GM21367 (cell line): ENCODE data around the gene TTC31.

Source experiments
- ATAC-seq: cut with Tn5 transposase; IDR thresholded peaks from one replicate; pipeline ENCODE4 v1.9.1; 2021; ENCODE audit not compliant: unreplicated experiment

TTC31 gene

GRCh38 chr2:74503506-74504475, 20.9 kb downstream of the TTC31 start:
- no peak for ATAC-seq

DNA sequence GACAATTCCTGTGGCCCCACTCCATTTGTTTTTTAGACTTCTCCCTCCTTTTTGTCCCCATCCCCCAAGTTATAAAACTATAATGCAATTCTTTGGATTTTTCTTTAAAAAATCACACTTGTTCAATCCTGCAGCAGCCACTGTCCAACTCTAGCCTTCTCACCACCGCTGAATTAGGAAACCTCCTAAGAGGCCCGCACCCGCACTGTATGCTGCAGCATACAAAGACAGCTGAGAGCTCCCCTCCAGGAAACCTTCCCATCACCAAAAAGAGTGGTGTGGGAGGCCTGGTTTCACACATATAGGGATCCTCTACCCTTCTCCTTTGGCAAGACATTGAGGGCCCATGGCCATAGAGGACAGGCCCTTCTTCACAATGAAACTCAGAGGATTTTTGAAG, 21.7 kb downstream of the TTC31 start:
- no peak for ATAC-seq

- ATAC-seq = no peak
Observed at GRCh38 chr2:74505448-74506246, 22.8 kb downstream of the TTC31 start.

- peak; percentile 88 for ATAC-seq
Observed at GRCh38 chr2:74507145-74507925, 24.5 kb downstream of the TTC31 start, which contains the start of gene PCGF1. Gene PCGF1, minus strand, starts transcription at chr2:74507695. Its CDS starts 27 bp downstream, at chr2:74507668.

GRCh38 chr2:74507926-74508520, 25.1 kb downstream of the TTC31 start:
- peak; percentile 5 for ATAC-seq

DNA sequence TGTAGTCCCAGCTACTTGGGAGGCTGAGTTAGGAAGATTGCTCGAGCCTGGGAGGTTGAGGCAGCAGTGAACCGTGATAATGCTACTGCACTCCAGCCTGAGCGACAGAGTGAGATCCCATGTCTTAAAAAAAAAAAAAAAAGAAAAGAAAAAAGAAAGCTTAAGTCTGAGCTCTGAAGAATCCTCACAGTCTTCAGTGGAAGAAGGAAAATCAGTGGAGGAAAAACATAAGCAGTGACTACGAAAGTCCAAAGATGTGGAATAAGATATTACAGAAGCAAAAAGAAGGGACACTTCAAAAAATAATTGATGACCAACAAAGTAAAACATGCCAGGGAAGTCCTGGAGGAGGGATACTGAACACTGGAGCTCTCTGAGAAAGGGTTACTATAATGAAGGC, 27.4 kb downstream of the TTC31 start:
- ATAC-seq = no peak

DNA sequence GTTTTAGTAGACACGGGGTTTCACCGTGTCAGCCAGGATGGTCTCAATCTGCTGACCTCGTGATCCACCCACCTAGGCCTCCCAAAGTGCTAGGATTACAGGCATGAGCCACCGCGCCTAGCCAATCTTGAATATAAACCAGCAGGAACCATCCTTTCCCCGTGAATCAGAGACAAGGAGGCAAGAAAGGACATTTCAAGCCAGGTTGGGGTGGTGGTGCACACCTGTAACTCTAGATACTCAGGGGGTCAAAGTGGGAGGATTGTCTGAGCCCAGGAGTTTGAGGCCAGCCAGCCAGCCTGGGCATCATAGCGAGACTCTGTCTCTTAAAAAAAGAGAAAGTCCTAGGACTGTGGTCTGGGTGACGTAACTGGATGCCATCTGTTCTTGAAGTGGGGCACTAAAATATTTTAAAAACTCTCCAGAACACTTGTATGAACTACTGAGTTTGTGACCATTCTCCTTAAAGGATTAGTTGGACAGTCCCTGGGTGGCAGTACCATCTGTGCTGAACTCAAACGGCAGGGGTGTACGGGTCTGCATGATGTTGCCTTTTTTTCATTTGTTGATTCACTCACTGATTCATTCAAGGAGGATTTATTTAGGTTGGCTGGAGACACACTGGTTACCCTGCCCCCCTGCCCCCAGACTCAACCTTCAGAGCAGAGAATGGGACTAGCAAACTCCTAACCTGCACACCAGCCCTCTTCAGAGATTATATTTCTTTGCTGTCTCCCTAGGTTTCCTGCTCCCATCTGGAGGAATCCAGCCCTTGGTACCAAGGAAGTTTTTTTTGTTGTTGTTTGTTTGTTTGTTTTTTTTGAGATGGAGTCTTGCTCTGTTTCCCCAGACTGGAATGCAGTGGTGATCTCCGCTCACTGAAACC, 28.5 kb downstream of the TTC31 start:
- ATAC-seq = no peak

- ATAC-seq = no peak
Observed at GRCh38 chr2:74512744-74513604, 30.1 kb downstream of the TTC31 start.

DNA sequence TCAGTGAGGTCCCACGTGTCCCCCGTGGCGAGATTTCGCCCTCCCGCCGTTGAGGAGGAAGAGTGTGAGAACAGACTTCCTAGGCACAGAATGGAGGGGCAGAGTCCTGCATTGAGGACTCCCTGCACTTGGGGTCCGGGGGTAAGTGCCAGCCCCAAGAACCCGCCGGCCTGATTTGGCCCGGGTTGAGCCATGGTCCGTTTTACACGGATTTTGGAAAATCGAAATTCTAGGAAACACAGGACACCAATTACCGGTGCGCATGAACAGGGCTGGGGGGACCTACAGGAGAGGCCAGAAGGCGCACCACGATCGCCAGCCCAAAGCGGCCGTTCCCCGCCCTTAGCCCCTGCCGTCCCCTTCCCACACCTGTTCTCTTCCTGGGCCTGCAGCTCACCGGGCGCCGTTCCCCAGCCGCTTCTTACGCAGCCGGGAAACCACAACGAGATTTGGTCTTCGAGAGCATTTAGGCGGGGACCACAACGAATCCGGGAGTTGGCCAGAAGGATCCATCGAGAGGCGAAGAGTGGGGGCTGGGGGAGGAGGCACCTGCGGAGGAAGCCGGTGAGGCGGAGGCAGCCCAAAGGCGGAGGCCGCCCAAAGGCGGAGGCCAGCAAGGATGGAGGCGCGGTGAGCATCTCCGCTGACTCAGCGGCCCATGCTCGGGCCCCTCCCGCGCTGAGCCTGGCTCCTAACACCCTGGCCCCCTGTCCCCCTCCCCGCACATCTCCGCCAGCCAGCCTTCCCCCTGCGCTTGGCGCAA, 30.9 kb downstream of the TTC31 start:
- no peak for ATAC-seq

DNA sequence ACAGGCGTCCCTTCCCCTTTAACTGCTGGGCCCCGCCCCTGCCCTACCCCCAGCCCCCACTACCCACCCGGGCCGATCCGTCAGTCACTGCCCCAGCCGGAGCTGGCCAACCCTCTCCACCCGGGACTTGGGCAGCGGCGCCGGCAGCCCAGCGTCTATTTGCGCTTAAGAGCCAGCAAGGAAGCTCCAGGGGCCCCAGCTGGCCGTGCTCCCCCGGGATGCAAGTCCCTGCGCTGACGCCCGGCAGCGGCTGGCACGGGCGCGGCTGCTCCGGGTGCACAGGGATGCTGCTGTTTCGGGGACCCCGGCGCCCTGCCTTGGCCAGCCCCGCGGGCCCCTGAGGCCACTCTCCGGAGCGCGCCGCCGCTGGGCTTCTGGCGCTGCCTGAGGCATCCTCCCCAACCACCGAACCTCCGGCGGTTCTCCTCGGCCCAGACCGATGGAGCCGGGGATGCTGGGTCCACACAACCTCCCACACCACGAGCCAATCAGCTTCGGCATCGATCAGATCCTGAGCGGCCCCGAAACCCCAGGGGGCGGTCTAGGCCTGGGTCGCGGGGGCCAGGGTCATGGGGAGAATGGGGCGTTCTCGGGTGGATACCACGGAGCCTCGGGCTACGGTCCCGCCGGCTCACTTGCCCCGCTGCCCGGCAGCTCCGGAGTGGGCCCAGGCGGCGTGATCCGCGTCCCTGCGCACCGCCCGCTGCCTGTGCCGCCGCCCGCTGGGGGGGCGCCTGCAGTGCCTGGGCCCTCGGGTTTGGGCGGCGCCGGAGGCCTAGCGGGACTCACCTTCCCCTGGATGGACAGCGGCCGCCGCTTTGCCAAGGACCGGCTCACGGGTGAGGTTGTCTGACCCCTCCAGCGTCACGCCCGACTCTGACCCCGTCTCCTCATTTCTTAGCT, 31.7 kb downstream of the TTC31 start, which contains the start of gene TLX2:
Gene TLX2 (plus strand): TSS at position 83 of the 903 bp plus-strand sequence. CDS start 357 bp downstream, at position 440.
- ATAC-seq = no peak

DNA sequence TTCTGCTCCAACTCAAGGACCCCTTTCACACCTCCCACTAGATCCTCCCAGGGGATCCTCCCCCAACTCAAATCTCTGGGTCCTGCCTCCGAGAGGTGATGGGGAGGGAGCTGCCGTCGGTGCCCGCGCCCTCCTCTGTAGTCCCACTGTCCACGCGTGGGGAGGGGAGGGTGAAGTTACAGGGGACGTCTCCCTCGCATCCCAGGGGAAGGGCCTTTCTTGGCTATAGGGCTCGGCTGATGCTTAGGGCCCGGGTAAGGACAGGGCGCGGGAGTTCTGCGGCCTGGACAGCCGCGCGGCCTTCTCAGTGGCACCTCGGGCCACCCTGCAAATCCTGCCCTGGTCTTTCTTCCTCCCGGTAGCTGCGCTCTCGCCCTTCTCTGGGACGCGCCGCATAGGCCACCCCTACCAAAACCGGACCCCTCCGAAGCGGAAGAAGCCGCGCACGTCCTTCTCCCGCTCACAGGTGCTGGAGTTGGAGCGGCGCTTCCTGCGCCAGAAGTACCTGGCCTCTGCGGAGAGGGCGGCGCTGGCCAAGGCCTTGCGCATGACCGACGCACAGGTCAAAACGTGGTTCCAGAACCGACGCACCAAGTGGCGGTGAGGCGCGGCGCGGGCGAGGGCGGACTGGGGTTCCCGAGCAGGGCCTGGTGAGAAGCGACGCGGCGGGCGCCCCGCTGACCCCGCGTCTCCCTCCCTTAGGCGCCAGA, 32.5 kb downstream of the TTC31 start:
- ATAC-seq = no peak

DNA sequence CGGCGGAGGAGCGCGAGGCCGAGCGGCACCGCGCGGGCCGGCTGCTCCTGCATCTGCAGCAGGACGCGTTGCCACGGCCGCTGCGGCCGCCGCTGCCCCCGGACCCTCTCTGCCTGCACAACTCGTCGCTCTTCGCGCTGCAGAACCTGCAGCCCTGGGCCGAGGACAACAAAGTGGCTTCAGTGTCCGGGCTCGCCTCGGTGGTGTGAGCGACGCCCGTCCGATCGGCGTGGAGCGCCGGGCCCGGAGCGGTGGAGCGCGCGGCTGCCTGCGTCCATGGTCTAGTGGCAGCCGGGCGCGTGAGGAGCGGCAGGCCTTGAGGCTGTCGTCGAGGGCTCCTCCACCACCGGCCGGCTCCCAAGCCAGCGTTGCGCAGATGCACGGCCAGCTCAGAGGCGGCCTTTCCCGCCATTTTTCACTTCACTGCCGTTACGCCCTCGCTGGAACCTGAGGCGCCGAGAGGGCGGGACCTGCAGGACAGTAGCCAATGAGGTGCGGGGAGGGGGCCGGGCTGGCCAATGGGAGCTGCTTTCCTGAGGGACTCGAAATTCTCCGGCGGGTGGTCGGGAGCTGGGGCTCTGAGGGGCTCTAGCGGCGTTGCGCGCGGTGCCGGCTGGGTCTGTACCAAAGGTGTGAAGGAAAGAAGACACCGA, 33.2 kb downstream of the TTC31 start:
- no peak for ATAC-seq

- ATAC-seq = no peak
Observed at GRCh38 chr2:74516650-74517049, 33.8 kb downstream of the TTC31 start.

- ATAC-seq = no peak
Observed at GRCh38 chr2:74522516-74522915, 39.6 kb downstream of the TTC31 start.

DNA sequence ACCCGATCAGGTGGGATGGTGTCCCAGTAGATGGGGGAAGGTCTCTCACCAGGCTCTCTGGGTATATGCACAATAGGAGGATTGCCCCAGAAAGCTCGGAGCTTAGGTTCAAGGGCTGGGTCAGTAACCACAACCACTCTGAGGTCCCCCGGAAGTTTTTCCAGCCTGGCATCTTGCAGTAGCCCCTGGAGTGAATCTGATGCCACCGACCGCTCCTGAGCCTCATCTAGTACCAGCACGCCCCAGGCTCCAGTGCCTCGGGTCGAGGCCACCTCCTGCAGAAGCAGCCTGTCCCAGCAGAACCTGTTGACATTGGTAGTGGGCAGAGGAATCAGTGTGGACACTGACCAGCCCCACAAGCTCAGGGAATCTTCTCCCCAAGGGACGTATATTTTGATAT, 41.1 kb downstream of the TTC31 start:
- ATAC-seq = no peak
